Activated T-helper 2 cell treated with anti-CD3 and anti-CD28 coated beads, Interferon-gamma antibody, Interleukin-2, Interleukin-4, amounts not matched to agents 10 μg/mL and 5 μg/mL and 100 μg/mL, durations not matched to agents 14 hours and 24 hours and 36 hours (primary cell): ENCODE measurements around the gene EEF1A2. TPM values are rescaled to one million over a fixed set of nuclear protein-coding genes. Genes with fewer than 3 reads are reported as not detected.

Source experiments
- DNase-seq: peaks from one replicate; pipeline ENCODE4 v3.0.0; 2021; ENCODE audit warnings: low spot score
- H3K27ac Mint-ChIP-seq: one replicate; pipeline ENCODE4 v1.8.0; 2021; ENCODE audit warnings: mixed read lengths
- H3K27me3 Mint-ChIP-seq: one replicate; pipeline ENCODE4 v1.8.0; 2021; ENCODE audit warnings: low read depth, mixed read lengths
- H3K36me3 Mint-ChIP-seq: one replicate; pipeline ENCODE4 v1.8.0; 2021; ENCODE audit warnings: low read depth, mixed read lengths
- H3K4me1 Mint-ChIP-seq: one replicate; pipeline ENCODE4 v1.8.0; 2021; ENCODE audit warnings: low read depth, mixed read lengths
- H3K4me3 Mint-ChIP-seq: one replicate; pipeline ENCODE4 v1.8.0; 2021; ENCODE audit warnings: low read depth, mild to moderate bottlenecking, moderate library complexity, mixed read lengths
- H3K9me3 Mint-ChIP-seq: one replicate; pipeline ENCODE4 v1.8.0; 2021; ENCODE audit warnings: mixed read lengths
- intact Hi-C: fragments of 100-400 bp; cut with micrococcal nuclease; formaldehyde crosslinking; loops from one replicate; pipeline ENCODE4 v1.15.1; 2023
- total RNA-seq: library from RNA; stranded (reverse); gene quantifications from 2 replicates; pipeline ENCODE4 v1.2.3, GENCODE V29; 2022

The EEF1A2 gene
- total RNA-seq, 1 donor from 2014 or later = 2.4 TPM

- H3K27ac Mint-ChIP-seq = no peak overlapping the region
- intact Hi-C loops = no loop called here
- DNase-seq = no peak
- H3K36me3 Mint-ChIP-seq = no peaks in the 10 kb centered on the region
- H3K4me1 Mint-ChIP-seq = no peaks in the 10 kb centered on the region
- H3K4me3 Mint-ChIP-seq = no peak overlapping the region
- peaks cover 3% of the 10 kb centered on the region for H3K27me3 Mint-ChIP-seq
- H3K9me3 Mint-ChIP-seq = no peaks in the 10 kb centered on the region
Observed at GRCh38 chr20:63458170-63459069, 40.5 kb downstream of the EEF1A2 start.

GRCh38 chr20:63457737-63458136 lies 41.1 kb downstream of the EEF1A2 start:
- H3K4me3 Mint-ChIP-seq = no peak overlapping the region
- H3K4me1 Mint-ChIP-seq = no peaks in the 10 kb centered on the region
- no peaks in the 10 kb centered on the region for H3K36me3 Mint-ChIP-seq
- no peak overlapping the region for H3K27ac Mint-ChIP-seq
- peaks cover 5% of the 10 kb centered on the region for H3K27me3 Mint-ChIP-seq
- no peaks in the 10 kb centered on the region for H3K9me3 Mint-ChIP-seq
- DNase-seq = no peak
- intact Hi-C loops = no loop called here

DNA sequence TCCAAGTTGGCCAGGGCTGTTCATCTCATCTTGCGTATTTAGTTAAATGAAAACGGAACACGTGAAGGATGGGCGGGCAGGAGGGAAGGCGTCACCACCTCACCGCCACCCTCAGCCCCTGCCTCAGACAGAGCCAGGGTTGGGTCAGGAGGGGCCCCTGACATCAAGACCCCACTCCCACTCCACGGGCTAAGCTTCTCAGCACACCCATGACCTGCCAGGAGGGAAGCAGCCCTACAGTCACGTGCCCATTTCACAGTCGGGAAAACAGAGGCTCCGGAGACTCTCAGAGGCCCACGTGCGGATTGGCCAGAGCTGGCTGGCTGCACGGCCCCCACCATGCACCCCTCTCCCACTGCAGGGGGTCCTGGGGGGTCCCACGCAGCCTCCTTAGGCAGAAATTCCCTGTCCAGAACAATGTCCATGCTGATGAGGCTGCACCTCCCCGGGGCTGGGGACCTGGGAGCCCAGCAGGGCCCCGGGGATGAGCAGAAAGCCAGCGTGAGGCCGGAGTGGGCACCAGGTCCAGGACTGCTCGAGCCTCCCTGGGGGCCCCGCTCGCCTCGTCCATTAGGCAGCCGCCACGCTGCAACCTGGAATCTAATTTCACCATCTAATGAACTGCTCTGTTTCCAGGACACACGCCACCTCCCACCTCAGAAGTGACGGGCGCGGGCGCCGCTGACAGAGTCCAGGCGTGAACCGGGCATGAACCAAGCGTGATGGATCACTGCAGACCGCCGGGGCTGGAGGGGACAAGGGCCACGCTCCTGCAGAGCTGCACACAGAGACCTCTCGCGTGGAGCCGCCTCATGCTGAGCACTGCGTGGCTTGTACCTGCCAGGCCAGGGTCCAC lies 42.2 kb downstream of the EEF1A2 start:
- H3K27ac Mint-ChIP-seq = no peak overlapping the region
- intact Hi-C loops = no loop called here
- H3K36me3 Mint-ChIP-seq = no peaks in the 10 kb centered on the region
- H3K27me3 Mint-ChIP-seq = peaks cover 3% of the 10 kb centered on the region
- no peaks in the 10 kb centered on the region for H3K4me1 Mint-ChIP-seq
- no peak for DNase-seq
- H3K9me3 Mint-ChIP-seq = no peaks in the 10 kb centered on the region
- no peak overlapping the region for H3K4me3 Mint-ChIP-seq

- Mint-ChIP-seq H3K4me1 (no peaks in the 10 kb centered on the region), H3K36me3 (no peaks in the 10 kb centered on the region), H3K27me3 (peaks cover 3% of the 10 kb centered on the region), H3K9me3 (no peaks in the 10 kb centered on the region), H3K4me3 (no peak overlapping the region), H3K27ac (no peak overlapping the region)
- intact Hi-C loops = no loop called here
- DNase-seq = no peak
Observed at GRCh38 chr20:63455568-63455859, 43.4 kb downstream of the EEF1A2 start.

- Mint-ChIP-seq H3K4me3 (no peak overlapping the region), H3K9me3 (no peaks in the 10 kb centered on the region), H3K36me3 (no peaks in the 10 kb centered on the region), H3K4me1 (no peaks in the 10 kb centered on the region), H3K27ac (no peak overlapping the region), H3K27me3 (peaks cover 3% of the 10 kb centered on the region)
- DNase-seq = no peak
- intact Hi-C loops = no loop called here
Observed at GRCh38 chr20:63454731-63455567, 43.9 kb downstream of the EEF1A2 start.

- H3K36me3 Mint-ChIP-seq = no peaks in the 10 kb centered on the region
- H3K27ac Mint-ChIP-seq = no peak overlapping the region
- DNase-seq = no peak
- H3K4me1 Mint-ChIP-seq = no peaks in the 10 kb centered on the region
- no peaks in the 10 kb centered on the region for H3K9me3 Mint-ChIP-seq
- peaks cover 3% of the 10 kb centered on the region for H3K27me3 Mint-ChIP-seq
- intact Hi-C loops = no loop called here
- H3K4me3 Mint-ChIP-seq = no peak overlapping the region
Observed at GRCh38 chr20:63452821-63453523, 45.9 kb downstream of the EEF1A2 start.

GRCh38 chr20:63452341-63452740 lies 46.5 kb downstream of the EEF1A2 start:
- Mint-ChIP-seq H3K27ac (no peak overlapping the region), H3K4me1 (no peaks in the 10 kb centered on the region), H3K9me3 (no peaks in the 10 kb centered on the region), H3K27me3 (peaks cover 3% of the 10 kb centered on the region), H3K36me3 (no peaks in the 10 kb centered on the region), H3K4me3 (no peak overlapping the region)
- no peak for DNase-seq
- intact Hi-C loops = no loop called here

- no peak for DNase-seq
Observed at GRCh38 chr20:63451821-63452220, 47.1 kb downstream of the EEF1A2 start.

DNA sequence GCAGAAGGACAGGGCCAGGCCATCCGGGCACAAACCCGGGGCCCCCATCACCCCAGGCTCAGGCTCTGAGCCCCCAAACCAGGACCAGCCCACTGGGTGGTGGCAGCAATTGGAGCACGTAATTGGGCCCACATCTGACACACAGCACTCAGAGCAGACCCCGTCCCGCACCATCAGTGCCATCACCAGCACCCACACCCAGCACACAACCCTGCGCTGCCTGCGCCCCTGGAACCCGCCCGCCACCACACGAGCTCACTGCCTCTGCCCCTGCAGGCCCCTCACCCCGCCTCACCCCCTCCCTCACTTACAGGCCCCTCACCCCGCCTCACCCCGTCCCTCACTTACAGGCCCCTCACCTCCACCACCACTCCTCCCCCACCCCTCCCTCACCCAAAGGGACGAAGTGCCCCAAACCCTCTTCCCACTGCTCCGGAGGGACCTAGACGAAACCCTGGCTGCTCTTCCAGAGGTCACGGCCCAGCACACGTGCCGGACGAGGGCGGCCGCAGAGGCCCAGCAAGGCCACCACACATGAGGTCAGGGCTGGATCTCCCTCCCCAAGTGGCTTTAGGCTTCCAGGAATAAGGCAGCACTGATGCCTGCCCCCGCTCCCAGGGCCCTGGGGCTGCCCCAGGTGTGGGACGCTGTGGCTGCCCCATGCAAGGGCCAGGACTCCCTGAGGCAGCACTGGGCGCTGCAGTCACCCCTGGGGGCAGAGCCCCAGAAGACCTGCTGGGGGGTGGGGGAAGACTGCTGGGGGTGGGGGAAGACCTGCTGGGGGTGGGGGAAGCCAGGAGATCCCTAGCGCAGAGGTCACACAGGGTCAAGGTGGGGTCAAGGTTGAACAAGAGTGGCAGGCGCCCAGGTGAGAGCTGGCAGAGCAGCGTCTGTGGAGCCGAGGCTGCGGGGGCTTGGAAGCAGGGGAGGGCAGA lies 48.8 kb downstream of the EEF1A2 start:
- Mint-ChIP-seq H3K27me3 (peaks cover 3% of the 10 kb centered on the region), H3K36me3 (no peaks in the 10 kb centered on the region)

More at GRCh38 chr20:63451821-63452220, 47.1 kb downstream of the EEF1A2 start:
- Mint-ChIP-seq H3K9me3 (no peaks in the 10 kb centered on the region), H3K27me3 (peaks cover 3% of the 10 kb centered on the region), H3K4me1 (no peaks in the 10 kb centered on the region), H3K27ac (no peak overlapping the region), H3K36me3 (no peaks in the 10 kb centered on the region), H3K4me3 (no peak overlapping the region)
- intact Hi-C loops = no loop called here

DNA sequence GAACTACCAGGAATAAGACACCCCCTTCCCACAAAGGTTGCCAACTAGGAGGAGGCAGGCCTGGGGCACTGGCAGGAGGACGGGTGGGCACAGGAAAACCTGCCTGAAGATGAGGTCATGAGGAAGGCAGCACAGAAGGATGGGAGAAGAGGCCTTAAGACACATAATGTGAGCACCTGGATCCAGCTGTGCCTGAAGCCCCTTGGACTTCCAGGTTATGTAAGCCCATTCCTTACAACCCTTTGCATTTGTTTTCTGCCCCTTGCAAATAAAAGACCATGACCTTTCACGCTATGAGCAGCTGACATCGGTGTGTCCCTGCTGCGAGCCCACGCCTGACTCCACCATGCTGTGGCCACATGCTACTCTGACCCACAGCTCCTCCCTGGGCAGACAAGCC lies 49.9 kb downstream of the EEF1A2 start:
- intact Hi-C loops = no loop called here

More for the DNA sequence above, 48.8 kb downstream of the EEF1A2 start:
- intact Hi-C loops = no loop called here
- no peaks in the 10 kb centered on the region for H3K9me3 Mint-ChIP-seq
- no peak overlapping the region for H3K27ac Mint-ChIP-seq
- DNase-seq = no peak
- no peaks in the 10 kb centered on the region for H3K4me1 Mint-ChIP-seq
- no peak overlapping the region for H3K4me3 Mint-ChIP-seq

DNA sequence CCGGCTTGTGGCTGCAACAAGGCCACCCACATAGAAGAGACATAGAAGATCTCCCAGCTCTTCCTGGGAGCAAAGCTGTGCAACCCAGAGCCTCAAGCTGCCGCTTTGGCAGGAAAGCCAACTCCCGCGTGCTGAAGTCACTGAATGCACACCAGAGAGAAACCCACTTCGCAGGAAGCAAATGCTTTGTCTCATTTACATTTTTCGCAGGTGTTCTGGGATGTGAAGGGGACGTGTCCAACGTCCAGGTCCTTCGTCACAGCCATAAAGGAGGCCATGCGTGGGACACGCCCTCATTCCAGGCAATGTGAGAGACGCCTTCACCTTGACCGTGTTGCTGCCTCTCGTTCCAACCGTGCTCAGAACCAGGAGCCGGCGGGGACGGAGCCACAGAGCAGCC lies 50.9 kb downstream of the EEF1A2 start:
- H3K4me3 Mint-ChIP-seq = no peak overlapping the region
- H3K9me3 Mint-ChIP-seq = peaks cover 6% of the 10 kb centered on the region
- H3K4me1 Mint-ChIP-seq = no peaks in the 10 kb centered on the region
- no peaks in the 10 kb centered on the region for H3K36me3 Mint-ChIP-seq
- intact Hi-C loops = no loop called here
- no peaks in the 10 kb centered on the region for H3K27me3 Mint-ChIP-seq
- DNase-seq = no peak
- no peak overlapping the region for H3K27ac Mint-ChIP-seq

More for the DNA sequence above, 49.9 kb downstream of the EEF1A2 start:
- H3K27ac Mint-ChIP-seq = no peak overlapping the region
- no peaks in the 10 kb centered on the region for H3K36me3 Mint-ChIP-seq
- DNase-seq = no peak
- no peaks in the 10 kb centered on the region for H3K9me3 Mint-ChIP-seq
- H3K27me3 Mint-ChIP-seq = peaks cover 3% of the 10 kb centered on the region
- no peak overlapping the region for H3K4me3 Mint-ChIP-seq
- no peaks in the 10 kb centered on the region for H3K4me1 Mint-ChIP-seq
